Measurements from ENCODE around the gene ADRA2C.

DNA sequence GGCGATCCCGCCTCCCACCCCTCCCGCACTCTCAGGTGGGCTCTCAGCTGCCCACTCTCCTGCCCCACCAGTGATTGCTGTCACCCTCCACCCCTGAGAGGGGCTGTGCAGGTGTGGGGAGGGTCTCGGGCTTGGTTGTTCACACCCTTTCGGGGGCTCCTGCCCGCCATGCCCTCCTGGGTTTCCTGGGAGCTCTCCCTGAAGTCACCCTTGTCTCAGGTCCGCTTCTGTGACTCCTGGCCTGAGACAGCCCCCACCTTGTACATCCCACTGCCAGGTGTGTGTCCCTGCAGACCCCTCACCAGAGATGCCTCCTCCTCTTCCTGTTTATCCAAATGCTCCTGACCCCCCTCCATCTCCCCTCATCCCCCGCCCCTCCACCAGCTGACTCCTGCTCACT lies 37.8 kb downstream of the ADRA2C start:
- no peak for TF ChIP-seq POLR2A (IDR thresholded peaks at IDR 0.05)
- TF ChIP-seq POLR2AphosphoS5 (IDR thresholded peaks at IDR 0.05): no peak

Measured in sigmoid colon (tissue), 4 donors.